ENCODE measurements around the gene MYOM1. TPM values are rescaled to one million over a fixed set of nuclear protein-coding genes. Genes with fewer than 3 reads are reported as not detected.

Gene MYOM1
- 0.02 TPM in 1 of 2 replicates, not detected in the other for total RNA-seq (2014; rRNA removed; shearing (Covaris generic))

DNA sequence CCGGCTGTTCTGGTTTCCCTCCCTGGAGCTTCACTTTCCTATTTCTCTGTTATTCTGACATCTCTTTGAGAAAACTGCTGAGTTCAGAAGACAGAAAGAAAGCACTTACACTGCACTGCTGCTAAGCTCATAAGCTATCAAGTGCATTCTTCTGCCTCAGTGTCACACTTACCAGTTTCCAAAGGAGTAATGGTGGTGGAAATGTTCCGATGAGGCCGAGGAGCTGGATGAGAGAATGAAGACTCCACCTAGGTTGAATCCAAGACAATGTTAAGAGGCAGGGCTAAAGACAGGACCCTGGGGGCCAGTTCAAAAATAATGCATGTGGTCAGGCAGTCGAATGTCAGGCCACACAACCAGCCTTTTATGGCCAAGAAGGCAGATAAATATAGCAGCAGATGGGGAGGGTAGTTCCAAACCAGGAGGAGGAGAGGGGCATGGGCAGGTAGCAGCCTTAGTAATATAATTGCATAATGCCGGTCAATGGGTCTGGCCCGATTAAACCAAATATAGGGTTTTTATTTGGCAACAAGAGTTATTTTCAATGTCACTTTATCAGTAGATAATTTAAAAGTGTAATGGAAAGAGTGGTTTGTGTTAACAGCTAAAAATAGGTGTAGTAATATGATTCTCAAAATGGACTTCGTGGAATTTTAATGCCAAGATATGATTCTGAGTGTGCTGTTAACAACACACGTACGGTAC is at the start of gene MYOM1:
Gene MYOM1, minus strand, starts transcription at position 338 of the 705 bp plus-strand sequence. CDS start 4,745 bp downstream, outside the sequence.
- no peak for DNase-seq (ENCODE audit: low spot score)

DNA sequence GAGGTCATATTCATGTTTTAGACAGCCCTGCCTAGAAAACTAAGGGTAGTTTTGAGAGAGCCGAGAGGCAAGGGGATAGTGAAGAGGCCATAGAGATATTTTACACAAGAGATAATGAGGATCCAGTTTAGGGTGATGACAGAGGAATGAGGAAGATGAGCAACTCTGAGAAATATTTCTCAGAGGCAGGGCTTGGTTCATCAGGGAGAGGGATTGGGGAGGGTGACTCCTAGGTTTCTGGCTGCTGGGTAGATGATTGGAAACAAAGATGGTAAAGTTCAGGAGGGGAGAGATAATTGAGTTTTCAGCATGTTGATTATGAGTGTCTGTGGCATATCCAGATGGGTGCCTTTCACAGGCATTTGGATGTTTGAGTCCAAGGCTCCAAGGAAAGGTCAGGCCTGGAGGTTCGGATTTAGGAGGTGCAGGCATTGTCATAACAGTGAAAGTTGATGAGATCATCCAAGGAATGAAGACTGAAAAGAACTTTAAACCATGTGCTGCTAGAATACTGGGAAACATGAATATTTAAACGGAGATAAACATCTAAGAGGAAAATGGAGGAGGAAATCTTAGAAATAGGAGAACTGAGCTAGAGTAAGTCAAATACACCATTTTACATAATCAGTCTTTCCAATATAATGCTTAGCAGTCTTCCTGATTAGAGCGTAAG is 49.6 kb upstream of the MYOM1 start:
- no peak for DNase-seq (ENCODE audit: low spot score)

DNA sequence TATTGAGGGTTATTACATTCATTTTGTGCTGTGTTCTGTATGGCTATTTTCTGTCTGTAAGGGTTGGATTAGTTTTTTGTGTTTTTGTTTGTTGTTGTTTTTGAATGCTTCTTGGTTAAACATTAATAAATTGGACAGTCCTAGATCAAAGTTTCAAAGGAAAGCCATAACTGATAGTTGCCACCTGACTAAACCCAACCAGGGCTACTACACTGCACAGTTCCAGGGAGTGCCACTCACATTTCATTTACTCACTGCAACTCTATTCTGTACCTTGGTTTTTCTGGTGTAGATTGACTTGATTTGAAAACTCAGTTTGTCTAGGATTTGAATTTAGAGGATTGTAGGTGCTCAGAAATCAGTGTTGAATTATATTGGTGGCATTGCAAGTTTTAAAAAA is 48.5 kb upstream of the MYOM1 start:
- no peak for DNase-seq (ENCODE audit: low spot score)

DNA sequence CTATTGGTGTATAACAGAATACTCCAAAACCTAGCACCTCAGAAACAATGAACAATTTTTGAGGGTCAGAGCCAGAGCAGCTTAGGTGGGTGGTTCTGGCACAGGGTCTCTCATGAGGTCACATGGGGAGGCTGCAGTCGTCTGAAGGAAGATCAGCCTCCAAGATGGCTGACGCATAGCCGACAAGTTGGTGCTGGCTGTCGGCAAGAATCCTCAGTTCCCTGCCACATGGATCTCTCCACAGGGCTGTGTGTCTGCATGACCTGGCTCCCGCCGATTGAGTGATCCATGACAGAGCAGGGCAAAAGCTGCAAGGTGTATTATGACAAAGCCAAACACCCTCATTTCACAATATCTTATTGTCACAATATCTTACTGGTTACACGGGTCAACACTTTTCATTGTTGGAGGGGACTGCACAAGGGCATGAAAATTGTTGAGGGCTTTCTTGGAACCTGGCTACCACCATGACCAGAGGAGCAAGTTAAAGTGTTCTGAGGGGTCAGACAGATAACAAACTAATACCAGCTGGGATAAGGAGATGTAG is 46.4 kb upstream of the MYOM1 start:
- DNase-seq (ENCODE audit: low spot score): no peak

DNA sequence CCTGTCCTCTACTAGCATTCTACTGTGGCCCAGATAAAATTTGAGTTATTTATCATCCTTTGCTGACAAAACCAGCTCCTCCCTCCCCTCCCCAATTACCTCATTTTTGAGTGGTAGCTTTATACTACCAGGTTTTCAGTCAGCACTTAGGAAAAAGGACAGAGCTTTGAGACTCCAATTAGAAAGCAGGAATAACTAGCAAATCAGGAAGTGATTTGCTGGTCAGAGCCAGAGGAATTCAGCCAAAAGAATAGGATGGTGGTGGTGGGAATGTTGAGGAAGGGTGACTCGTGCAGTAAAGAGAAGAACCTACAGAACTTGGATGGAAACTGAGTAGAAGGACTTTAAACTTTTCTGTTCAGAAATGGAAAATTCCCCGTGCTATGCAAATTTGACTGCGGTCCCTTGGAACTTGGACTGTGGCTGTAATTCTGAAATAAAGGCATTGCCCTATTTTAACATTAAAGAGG is 45.8 kb upstream of the MYOM1 start:
- no peak for DNase-seq (ENCODE audit: low spot score)

DNA sequence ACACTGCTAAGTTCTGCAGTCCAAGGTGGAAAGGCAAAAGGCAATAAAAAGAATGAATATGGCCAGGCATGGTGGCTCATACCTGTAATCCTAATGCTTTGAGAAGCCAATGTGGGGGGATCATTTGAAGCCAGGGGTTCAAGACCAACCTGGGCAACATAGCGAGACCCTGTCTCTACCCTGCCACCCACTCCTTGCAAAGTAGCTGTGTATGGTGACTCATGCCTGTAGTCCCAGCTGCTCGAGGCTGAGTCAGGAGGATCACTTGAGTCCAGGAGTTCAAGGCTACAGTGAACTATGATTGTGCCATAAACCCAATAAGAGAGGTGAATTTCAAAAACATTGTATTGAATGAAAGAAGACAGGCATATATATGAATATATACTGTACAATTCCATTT is 44.6 kb upstream of the MYOM1 start:
- no peak for DNase-seq (ENCODE audit: low spot score)

DNA sequence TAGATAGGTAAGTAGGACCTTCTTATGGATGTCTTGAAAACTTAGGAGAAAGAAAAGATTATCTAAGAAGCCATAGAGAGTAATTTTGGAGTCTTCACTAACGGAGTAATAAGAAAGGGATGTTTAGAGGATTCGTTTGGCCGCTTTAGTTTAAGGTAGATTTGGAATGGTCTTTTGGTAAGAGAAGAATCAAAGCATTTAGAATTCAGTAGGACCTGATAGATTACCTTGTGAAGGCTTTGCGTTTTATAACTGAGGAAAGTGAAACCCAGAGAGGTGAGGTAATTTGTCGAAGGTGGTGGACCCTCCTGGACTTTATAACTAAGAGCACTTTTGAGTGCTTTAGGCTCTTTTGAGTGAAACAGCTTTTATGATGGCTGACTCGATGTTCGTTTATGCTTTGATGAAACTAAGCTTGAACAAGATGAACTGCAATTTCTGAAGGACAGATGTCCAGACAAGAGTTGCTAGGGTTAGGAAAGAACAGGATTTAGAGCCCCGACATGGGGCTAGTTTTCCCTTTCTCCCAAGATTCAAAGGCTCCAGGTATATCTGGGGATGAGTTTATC is 43.4 kb upstream of the MYOM1 start:
- no peak for DNase-seq (ENCODE audit: low spot score)

DNA sequence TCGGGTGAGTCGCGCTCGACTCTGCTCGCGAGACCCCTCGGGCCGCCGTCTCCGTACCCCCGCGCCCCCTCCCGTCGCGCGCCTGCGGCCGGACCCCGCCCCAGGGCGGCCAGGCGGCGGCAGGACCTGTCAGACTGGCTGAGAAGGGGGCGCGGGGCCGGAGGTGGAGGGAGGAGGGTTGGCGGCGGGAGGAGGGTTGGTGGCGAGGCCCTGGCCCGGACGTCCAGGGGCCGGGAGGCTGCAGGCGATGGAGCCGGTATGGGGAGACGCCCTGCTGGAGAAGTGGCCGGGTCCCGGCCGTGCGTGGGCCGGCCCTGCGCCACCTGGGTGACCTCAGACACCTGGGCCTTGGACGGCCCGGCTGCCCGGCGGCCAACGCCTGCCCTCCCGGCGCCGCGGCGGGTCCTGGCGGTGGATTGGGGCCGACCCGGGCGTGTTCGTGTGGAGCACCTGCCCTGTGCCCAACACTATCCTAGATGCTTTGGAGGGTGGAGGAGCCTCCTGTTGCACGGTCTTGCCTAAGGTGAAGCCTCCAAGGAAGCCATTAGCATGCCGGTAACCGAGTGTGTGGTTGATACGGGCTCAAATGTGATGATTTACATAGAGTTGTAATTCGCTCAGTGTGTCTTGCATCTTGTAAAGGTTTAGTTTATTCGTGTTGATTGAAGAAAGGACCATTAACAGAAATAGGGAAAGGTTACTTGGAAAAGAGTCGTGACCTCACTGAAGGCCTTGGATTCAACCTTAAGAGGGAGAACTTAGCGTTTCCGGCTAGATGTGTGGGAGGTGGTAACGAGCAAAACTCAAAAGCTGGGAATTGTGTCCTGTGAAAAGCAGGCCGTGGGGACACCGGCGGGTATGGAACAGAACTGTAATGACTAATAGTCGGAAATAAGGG is 42.7 kb upstream of the MYOM1 start:
- no peak for DNase-seq (ENCODE audit: low spot score)

DNA sequence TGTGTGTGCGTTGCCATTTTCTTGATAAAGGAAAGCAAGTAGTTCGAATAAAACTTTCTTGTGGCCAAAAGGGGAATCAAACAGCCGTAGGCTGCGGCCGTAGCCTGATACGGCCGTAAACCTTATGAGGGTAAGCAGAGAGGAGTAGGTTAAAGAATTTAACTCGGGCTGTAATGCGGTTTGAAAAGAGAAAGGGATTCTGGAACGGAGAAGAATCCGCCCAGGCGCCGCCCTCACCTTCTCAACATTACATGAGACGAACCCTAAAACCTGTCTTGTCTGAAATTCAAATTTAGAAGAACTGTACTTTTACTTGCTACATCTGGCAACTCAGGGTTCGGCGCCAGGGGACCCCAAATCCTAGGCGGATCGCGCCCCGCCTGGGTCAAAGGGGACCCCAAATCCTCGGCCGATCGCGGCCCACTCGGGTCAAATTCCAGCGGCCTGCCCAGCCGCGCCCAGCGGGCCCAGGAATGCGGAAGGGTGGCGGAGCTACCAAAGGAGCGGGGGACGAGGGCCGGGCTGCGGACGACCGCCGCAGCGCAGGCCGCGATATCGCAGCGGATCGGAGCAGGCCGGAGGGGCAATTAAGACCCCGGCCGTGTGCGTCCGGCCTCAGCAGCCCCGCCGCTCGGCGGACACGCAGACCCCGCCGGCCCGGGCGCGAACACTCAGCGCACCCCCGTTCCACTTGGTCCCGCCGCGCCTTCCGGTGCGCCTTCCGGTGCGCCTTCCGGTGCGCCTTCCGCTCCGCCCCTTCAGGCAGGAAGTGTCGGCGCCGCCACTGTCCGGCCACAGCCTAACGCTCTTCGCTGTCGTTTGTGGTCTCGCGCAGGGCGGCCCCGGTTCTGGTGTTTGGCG is 41.8 kb upstream of the MYOM1 start, which contains the start of gene MYL12B:
Gene MYL12B, plus strand, starts transcription at position 761 of the 861 bp plus-strand sequence. CDS start 10,766 bp downstream, outside the sequence.
- peak; percentile 78 for DNase-seq (ENCODE audit: low spot score)

DNA sequence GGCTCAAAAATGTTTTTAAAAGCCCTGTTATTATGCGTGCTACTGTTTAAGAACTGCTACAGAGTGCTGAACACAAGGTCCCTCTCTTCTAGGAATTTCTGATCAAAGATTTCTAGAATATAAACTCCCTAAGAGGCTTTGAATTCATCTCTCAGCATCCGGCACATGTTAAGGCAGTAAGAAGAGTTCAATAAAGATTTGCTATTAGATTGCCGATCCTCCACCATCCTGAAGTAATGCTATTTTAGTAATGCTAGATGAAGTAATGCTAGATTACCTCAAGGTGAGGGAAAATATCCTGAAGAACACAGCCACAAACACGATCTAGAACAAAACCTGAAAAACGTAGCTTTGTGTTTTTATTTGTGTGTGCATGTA is 41.2 kb upstream of the MYOM1 start:
- no peak for DNase-seq (ENCODE audit: low spot score)

DNA sequence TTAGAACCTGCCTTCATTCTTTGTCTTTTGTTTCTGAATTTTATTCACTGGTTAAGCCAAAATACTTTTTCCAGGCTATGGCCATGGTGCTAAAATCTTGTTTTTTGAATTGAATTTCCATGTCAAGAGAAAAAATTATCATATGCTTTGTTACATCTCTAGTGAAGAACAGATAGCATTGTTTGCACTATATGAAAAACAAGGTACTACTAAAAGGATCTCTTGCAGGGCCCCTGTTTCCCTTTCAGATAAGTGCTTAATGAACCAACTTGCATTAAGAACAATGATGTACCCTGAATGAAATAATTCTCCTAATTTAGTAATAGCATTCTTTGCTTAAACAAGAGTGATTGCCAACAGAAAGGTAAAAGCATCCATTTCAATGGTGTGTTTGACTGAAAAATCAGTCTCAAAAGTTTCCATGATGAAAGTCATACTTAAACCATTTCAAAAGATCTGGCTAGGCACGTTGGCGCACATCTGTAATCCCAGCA is 37.9 kb upstream of the MYOM1 start:
- no peak for DNase-seq (ENCODE audit: low spot score)

DNA sequence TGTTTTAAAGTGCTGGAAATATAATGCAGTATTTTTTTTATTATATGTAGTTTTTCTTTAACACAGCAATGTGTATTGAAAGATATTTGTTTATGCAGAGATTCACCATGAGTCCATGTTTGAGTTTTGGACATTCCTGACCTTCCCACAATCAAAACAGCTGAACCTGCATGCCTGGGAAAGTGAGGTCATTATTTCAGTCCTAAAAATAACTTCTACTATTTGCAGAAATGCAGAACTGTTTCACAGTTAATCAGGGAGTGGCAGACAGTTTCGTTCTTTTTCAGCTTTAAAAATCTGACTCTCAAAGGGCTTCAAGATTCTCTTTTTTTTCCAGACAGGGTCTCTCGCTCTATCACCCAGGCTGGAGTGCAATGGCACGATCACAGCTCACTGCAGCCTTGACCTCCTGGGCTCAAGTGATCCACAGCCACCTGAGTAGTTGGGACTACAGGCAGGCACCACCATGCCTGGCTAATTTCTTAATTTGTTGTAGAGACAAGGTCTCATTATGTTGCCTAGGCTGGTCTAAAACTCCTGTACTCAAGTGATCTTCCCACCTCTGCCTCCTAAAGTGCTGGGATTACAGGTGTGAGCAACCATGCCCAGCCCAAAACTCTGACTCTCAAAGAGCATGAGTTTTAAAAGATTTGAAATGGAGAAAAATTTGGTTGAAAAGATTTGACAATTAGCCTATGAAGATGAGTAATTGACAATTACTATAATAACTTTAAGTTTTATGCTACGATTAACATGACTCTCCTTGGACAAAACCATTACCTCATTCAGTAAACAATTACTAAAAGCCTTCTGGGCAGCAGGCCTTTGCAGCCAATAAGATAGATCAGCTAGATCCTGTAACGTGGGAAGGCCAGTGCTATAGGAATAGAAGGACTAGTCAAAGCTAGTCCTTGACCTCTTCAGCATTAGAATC is 37.2 kb upstream of the MYOM1 start:
- DNase-seq (ENCODE audit: low spot score): no peak

DNA sequence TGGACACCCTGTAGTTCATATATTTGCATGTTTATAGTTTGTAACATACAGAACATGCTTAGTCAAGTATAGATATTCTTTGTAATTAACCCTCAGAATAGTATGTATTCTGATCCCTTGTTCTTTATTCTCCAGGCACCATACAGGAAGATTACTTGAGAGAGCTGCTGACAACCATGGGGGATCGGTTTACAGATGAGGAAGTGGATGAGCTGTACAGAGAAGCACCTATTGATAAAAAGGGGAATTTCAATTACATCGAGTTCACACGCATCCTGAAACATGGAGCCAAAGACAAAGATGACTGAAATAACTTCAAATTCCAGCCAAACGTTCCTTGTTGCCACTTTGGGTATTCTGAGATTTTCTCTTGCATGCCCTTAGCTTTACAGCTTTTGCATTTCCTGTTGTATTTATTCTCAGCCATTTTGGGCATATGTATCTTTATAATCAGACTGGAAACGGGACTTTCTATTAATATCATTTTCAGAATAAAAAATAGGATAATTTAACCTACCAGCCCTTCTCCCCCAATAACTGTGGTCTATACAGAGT is 35.9 kb upstream of the MYOM1 start:
- no peak for DNase-seq (ENCODE audit: low spot score)

DNA sequence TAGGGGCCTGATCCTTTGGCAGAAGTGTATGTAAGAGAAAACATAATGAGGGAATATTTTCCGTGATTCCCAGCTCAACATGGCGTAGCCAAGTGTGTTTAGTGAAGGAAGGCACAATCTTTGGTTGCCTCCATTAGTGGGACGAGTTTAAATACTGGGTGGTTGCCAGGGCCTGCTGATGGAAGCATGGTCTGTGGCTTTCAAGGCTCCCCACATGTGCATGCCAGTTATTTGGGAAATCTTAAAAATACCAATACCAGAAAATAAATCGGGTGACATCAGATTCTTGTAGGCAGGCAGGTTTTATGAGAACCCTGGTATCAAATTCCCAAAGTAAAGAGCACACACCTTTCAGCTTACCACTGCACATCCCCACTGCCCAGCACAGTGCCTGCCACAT is 35.0 kb upstream of the MYOM1 start:
- DNase-seq (ENCODE audit: low spot score): no peak

DNA sequence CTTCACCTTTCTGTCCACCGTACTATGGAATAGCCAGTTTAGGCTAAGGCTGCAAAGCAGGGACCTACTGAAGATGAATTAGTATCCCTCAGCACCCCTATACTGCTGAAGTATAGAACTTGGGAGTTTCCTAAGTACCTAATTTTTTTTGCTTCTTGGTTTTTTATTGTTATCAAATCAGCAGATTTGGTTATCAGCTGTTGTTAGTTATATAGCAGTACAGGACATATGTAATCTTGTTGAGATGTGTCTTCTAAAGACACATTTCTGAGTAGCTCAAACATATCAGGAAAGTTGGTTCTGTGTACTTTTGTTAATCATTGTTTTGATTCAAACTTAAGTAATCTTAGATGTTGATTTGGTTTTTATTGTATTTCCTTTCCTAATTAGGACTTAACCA is 33.1 kb upstream of the MYOM1 start:
- no peak for DNase-seq (ENCODE audit: low spot score)

DNA sequence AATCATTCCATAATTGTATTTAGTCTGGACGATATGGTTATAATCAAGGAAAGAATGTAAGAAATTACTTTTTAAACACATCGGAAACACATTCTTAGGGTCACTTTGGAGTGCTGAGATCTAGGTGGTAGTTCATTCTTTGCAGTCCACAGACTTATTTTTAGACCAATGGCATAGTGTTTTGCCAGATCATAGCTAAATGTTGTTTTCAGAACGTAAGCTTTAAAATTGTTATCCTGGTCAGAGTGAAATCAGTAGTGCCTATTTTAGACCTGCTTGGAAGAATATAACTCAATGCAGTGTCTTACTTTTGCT is 32.2 kb upstream of the MYOM1 start:
- DNase-seq (ENCODE audit: low spot score): no peak

DNA sequence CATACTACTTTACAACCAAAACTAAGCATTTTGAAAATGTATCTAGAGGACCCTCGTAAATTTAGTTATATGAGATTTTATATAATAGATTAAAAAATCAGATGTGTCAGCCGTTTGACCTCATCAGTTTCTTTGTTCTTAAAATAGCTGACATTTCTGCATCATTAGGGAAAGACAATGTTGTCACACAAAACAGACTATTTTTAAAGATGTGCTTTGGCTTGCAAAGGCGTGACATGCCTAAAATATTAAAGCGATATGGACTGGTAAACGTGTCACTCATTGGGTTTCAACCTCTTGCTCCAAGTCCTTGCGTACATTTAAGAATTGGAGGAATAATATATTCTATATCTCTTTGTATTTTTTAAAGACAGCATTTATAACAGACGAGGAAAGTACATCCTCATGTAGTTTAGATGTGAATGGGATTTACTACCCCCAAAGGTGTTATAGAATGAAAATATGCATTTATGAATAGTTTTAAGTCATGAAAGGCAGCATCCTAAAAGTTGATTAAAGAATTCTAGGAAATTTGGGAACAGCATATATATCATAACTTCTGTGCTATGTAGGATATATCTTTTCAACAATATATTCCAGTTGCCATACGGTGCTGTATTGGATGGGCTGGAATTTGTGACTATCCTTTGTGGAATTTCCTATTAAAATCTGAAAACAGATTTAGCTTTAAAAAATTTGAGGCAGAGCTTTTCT is 31.6 kb upstream of the MYOM1 start:
- no peak for DNase-seq (ENCODE audit: low spot score)

Data from H4 (cell line).